GM12892 (cell line): ENCODE measurements around the gene SPAG4.

ENCODE experiments used
- POLR2A ChIP-seq: IDR thresholded peaks from 2 replicates; pipeline ENCODE4 v1.6.1; 2011; ENCODE audit warnings: low read depth, low read length, control low read depth
- POLR2AphosphoS5 ChIP-seq: IDR thresholded peaks from 2 replicates; pipeline ENCODE4 v1.6.1; 2011; ENCODE audit warnings: low read depth, low read length, control low read depth
- TAF1 ChIP-seq: IDR thresholded peaks from 2 replicates; pipeline ENCODE4 v1.6.1; 2011; ENCODE audit warnings: low read depth, mild to moderate bottlenecking, control low read depth, low read length, borderline replicate concordance

GRCh38 chr20:35601990-35602389 lies 13.6 kb upstream of the SPAG4 start:
- TF ChIP-seq POLR2A (no peak), TAF1 (no peak), POLR2AphosphoS5 (no peak)
